Skin of body (tissue), 3 donors: ENCODE data around the gene COL4A2. TPM values are rescaled to one million over a fixed set of nuclear protein-coding genes. Genes with fewer than 3 reads are reported as not detected.

Experiments used
- DNase-seq: peaks from one replicate; lab custom pipeline; 2025; lab: John Stamatoyannopoulos, UW
- small RNA-seq: library from RNA; depleted of rRNA; stranded (forward); fragments of <200 nt; gene quantifications from one replicate; pipeline ENCODE3, GENCODE V24; 2014; ENCODE audit warnings: low replicate concordance
- total RNA-seq: library from RNA; depleted of rRNA; stranded (reverse); fragments of >200 nt; gene quantifications from one replicate; pipeline ENCODE4 v1.2.3, GENCODE V29; 2014

COL4A2 gene
- total RNA-seq, 1 donor from 2014 or later, result 479 TPM

DNA sequence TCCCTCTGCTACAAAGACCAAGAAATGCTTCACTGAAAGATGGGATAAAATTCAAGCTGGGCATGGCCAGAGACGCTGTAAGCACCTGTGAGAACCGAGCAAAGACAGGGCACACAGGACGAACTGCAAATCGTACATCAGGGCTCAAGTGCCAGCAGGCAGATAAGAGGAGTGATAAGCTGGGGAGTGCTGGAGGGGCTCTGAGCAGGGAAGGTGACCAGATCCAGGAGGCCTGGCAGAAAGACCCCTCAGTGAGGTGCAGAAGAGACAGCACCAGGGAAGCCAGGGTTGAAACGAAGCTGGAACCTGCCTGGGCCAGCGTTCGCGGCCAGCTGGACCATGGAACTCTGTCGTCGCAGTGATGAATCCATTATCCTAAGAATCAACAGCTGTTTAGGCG is 244.2 kb downstream of the COL4A2 start:
- DNase-seq, result no peak

DNA sequence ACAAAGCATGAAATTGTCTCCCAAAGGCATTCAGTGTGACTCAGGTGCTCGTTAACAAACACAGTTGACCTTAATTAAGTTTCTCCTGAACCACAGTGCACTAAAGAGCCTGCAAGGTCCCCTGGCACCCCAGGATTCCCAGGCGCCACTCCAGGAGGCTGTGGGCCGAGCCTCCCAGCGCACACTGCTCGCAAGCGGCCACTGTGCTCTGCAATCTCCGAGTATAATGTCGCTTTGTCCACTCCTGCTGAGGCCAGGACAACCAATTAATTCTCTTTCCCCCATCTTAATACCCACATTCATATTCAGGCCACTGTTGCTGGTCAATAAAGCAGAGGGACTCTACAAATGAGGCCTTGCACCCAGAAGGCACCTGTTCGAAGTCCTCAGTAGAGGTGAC is 245.7 kb downstream of the COL4A2 start:
- DNase-seq, result no peak

DNA sequence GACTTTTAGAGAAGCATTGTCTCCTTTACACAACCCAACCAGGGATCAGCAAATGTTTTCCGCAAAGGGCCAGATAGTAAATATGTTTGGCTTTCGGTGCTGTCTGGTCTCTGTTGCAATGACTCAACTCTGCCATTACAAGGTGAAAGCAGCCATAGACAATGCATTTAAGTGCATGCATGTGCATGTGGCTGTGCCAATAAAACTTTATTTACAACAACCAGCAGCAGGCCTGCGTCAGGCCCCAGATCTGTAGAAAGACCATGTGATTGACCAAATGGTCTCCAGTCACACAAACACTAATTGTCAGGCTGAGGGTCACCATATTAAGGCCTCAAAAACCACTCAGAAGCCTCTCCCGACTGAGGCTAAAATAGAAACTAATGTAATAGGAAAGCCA is 246.3 kb downstream of the COL4A2 start:
- no peak for DNase-seq

DNA sequence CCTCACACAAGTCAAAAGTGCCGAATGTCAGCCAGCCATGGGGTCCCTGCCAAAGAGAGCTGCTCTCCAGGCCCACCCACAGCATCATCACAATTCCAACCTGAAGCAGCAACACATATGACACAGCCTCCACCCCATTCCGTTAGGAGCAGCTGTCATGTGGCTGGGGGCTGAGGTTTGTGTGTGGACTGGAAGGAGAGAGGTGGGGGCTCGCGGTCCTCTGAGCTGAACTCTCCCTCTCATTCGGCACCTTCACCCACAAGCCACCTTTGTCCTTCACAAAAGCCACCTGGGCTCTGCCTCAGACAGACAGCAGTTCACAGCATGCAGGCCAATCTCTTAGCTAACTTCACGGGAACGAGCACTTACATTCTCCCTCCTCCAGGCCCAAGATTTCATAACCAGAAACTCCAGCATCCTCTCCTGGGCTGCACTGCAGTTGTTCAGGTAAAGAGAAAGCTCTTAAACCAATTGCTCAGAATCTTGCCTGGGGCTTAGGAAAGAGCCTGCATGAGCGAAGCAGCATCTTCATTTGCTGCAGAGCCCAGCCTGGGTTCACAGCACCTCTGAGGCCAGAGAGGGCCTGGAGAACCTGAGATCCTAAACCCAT is 247.2 kb downstream of the COL4A2 start:
- no peak for DNase-seq

DNA sequence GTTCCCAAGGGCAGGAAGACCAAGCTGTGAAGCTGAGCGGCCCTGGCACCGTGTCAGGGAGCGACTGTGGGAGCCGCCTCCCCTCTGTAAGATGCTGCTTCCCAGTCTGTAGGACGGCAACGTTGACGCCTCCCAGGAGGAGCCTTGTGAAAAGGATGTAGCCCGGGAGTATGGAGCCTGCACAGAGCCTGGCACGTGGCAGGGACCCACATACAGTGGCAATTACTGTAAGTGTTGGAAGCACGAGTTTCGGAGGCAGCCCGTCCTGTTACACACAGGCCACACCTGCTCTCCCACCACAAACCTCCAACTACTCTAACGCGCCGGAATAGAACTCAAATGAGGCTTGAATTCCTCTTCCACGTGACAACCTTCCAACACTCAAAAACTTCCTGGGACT is 247.9 kb downstream of the COL4A2 start:
- no peak for DNase-seq

DNA sequence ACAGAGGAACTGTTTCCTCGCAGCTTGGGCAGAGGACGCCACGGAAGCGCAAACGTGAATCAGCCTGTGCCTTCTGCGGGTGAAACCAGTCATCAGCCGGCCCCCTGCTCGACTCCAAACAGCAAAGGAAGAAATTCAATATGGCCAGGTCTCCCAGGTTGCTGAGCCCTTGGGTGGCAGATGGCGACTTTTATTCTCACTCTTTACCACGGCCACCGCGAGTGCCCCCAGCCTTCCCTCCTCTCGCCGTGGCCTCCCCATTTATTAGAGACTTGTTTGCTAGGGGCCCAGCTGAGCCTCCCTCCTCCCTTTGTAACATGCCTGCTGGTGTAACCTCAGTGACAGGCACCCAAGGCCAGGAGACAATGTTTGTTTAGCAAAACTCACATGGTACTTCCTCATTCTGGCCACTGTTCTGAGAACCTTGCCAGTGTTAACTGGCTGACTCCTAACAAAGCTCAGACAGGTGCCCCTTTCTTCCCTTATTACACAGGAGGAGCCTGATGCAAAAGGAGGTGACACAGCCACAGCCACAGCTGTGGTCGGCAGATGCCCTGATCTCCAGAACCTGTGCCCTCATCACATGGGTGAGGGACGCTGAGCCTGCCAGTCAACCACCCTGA is 248.6 kb downstream of the COL4A2 start:
- DNase-seq, result no peak

DNA sequence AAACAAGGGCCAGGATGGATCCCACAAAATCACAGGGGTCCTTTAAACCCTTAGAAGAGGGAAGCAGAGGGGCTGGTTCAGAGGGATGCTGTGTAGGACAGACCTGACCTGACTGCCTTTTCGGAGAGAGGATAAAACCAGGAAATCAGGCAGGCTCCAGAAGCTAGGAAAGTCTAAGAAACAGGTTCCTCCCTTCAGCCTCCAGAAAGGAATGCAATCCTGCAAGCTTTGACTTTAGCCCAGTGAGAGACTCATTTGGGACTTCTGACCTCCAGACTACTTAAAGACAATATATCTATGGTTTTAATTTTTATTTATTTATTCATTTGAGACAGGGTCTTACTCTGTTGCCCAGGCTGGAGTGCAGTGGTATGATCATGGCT is 249.1 kb downstream of the COL4A2 start:
- no peak for DNase-seq

DNA sequence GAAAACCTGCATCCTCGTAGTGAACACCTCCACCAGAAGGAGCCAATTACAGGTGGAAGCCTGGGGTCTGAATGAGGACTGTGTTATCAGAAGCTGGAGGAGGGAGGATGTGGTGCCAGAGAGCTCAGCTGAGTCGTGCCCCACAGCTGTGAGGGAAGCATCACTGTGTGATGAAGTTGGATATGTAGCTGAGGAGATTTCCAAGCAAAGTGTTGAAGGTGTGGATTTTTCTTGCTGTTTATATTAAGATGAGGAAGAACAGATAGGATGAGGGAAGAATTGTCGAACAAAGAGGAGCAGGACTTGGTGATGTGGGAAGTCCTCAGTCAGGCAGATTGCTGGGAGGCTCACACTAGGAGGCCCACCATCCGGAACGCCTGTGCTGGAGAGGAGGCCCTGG is 250.0 kb downstream of the COL4A2 start:
- DNase-seq, result no peak

DNA sequence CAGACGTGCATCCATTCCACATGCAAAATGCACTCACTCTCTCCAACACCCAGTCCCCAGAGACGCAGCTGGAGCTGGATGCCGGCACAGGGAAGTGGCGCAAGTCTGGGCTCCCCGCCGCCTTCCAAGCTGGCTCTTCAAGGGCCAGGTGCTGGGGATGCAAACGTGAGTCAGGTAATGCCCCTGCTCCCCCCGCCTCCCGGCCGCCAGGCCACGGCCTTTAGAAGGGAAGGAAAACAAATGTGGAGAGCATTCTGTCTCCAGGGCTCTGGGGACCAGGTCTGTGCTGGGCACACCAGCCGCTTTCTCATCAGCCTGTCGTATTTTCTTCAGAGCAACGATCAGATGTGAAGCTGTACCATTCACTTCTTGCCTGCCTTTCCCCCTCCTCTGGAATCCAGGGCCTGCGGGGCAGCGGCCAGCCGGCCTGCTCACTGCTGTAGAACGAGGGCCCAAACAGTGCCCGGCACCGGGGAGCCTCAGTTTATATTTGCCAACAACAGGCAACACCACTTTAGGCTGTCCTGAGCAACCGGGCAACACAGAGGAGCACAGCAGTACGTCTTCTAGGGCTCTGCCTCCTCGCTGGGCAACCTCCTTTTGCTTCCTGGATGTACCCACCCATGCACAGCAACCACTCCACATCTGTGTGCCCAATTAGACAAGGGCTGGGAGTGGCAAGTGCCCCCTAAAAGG is 250.7 kb downstream of the COL4A2 start:
- no peak for DNase-seq

DNA sequence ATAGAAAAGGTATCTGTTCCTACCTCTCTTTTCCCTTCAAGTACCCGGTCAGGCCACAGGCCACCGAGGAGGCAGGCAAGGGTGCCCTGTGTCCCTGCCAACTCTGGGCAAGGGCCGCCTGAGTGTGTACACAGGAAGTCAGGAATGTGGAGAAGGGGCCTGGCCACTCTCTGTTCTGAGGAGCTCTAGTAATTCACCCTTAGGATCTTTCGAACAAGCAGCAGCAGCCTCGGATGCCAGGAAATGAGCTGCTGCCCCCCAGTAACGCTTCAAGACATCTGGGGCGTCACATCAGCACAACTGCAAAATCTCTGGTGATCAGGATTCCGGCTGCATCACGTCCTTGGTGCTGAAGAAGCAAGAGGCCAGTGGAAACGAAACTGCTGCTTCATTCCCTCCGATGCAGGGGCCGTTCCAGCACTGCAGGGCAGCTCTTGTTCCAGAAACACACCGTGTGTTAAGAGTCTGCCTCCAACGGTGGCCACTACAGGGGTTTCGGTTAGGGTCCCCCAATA is 252.4 kb downstream of the COL4A2 start:
- DNase-seq, result no peak

DNA sequence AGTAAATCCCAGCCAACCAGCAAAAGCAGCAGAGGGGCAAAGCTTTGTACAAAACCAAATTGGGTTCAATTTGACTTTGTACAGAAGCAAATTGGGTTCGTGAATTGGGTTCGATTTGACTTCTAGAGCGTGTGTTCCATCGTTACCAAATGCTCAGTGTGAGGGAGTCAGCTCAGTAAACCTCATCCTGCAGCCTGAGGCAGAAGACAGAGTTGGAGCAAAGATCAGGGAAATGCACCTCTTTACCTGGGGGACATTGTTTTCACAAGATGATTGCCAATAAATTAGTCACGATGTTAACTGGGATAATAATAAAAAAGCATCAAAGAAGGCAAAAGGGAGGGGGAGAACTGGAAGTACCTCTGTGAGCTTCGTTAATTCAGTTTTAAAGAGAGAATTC is 252.9 kb downstream of the COL4A2 start:
- DNase-seq, result no peak

DNA sequence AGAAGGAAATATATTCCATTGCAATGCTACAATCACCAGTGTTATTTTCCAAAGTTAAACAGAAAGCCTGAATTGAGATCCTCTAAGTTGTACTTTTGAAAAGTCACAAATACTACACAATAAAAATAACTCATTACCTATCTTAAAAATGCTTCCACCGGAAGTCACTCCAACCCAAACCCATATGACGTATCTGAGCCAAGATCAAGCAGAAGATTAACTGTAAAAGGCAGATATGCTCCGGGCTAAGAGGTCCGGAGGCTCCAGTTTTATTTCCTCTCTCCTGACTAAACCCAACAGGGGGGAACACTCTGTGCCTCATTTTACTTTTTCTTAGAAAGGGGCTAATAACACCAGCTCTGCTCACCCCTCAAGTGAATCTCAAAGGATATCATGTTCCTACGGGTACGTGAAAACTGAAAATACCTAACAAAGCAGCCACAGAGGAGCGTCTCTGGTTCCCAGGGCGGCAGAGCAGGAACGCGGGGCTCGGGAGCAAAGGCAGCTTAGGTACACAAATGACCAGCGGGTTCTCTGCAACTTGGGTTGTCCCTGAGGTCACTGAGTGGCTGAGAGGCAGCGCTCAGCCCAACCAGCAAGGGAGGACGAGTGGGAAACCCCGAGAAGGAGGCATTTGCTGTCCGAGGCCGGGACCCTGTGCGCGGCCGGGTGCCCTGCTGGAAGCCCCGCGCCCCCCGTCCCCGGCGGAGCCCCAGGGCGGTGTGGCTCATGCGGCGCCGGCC is 253.7 kb downstream of the COL4A2 start:
- no peak for DNase-seq

DNA sequence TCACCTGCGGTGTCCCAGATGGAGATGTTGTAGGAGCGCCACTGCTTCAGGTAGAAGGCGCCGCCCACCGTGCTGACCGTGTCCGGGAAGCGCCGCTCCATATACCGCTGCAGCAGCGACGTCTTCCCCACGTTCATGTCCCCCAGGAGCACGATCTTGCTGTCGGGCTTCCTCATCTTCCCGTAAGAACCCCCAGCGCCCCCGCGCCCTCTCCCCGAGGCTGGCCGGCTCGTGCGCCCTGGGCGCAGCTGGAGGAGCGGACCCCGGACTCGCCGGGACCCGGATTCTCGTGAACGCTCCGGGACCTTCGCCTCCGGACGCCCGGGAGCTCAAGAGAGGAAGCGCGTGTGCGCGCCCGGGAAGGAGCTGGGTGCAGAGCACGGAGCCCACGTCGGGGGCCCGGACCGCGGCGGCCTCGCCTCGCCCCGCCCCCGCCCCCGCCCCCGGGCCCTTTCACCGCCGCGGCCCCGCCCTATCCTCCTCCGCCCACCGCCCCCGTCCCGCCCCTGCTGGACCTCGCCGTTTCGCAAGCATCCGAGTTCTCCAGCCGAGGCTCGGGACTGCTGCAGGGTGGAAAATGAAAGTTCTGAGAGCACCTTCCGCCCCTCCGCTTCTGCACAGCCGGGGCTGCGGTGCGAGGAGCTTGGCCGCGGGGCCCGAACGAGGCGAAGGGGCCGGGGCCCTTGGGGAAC is 254.4 kb downstream of the COL4A2 start, which contains the start of gene RAB20:
Gene RAB20, minus strand, starts transcription at position 379 of the 692 bp plus-strand sequence. Its CDS starts 203 bp downstream, at position 176.
- DNase-seq, result peak; percentile 60

DNA sequence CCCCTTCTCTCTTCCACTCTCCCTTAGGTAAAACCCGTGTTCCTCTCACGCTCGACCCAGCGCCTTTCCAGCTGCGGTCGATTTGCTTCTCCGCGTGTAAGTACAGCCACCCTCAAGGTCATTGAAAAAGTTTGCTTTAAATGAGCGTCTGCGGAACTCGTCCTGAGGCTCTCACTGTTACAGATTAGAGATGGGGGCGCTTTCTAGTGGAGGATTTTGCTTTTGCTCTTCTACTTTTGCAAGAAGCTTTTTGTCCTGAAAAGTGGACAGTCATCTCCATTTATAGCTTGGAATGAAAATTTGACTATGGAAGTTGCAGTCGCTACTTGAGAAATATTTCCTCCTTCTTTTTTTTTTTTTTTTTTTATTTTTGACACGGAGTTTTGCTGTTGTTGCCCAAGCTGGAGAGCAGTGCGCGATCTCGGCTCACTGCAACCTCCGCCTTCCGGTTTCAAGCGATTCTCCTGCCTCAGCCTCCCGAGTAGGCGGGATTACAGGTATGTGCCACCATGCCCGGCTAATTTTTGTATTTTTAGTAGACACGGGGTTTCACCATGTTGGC is 255.0 kb downstream of the COL4A2 start:
- peak; percentile 64 for DNase-seq

Small RNA genes within 50 kb of the gene (small RNA-seq; reads per million reads assigned to genes)
- gene MIR8073, result not detected

Other genes with a start within 250 kb of the COL4A2 start
- gene COL4A1, start 127 bp upstream of the COL4A2 start, total RNA-seq, result 740 TPM